ENCODE results near the gene NAP1L2.
"Not testable (repeated sequence)": the region's sequence is repeated elsewhere in the genome, so short reads cannot be mapped to it uniquely, and the experiment has no call there.

NAP1L2 gene

GRCh38 chrX:73214426-73215094, at the start of gene NAP1L2:
TSS of gene NAP1L2 (minus strand) at chrX:73214851. CDS start at chrX:73214492, 359 bp downstream.
- peak; percentile 22 to 29 for DNase-seq (ENCODE audit: low read depth in 2 of 2)

DNA sequence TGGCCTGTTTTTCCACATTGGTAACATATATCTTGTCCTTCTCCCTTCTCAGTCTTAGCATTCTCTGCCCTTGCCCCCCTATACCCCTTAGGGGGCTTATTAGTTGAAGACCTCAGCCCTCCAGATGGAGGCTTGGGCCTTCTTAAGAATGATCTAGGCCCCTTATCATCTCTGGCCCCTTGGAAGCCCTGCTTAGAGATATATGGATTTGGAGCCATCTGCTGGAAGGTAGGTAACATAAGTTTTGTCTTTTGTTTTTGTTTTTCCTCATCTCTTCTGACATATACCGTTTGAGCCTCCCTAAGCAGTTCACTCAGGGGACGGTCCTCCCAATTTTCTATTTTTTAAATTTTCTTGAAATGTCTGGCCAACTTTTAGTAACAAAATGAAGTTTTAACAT, 48.3 kb upstream of the NAP1L2 start:
- no peak for DNase-seq (ENCODE audit: low read depth in 2 of 2)

DNA sequence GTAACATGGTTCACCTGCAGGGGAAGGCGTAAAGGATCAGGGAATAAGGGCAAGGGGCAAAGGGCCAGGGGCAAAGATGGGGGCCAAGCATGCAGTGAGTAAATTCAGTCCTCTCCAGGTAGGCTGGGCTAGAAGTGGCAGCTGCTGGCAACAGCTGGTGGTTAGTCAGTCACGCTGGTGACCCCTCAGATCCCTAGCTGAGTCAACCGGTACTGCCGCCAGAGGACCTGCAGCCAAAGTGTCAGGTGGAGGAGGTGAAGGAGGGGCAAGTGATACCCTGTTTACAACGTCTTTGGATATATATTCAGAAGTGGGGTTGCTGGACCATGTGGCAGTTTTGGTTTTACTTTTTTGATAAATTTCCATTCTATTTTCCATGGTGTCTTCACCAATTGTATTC, 24.6 kb upstream of the NAP1L2 start:
- DNase-seq (ENCODE audit: low read depth in 2 of 2): no peak

DNA sequence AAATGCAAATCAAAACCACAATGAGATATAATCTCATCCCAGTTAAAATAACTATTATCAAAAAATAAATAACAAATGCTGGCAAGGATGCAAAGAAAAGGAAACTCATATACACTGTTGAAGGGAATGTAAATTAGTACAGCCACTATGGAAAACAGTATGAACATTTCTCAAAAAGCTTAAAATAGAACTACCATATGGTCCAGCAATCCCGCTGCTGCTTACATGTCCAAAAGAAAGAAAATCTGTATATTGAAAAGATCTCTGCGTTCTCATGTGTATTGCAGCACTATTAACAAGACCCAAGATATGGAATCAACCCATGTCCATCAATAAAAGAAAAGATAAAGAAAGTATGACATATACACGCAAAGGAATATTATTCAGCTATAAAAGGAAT, 3.0 kb upstream of the NAP1L2 start:
- no peak for DNase-seq (ENCODE audit: low read depth in 2 of 2)

DNA sequence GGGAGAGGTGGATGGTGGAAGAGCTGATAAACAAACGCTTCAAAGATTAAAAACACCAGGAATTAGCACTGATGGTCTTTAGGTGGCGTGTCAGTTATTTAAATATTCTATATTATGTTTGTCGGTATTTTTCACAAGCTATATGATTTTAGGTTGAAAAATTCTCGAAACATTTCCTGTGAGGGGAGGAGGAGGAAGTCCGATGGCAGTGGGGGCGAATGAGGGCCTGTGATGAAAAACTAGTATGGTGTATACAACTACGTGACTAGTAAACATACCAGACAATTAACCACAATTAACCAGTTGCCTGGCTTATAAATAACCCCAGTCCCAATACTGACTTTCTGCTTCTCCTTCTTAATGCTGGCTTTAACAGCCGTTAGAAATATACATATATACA, 595 bp upstream of the NAP1L2 start:
- DNase-seq (ENCODE audit: low read depth in 2 of 2): no peak

- no peak for DNase-seq (ENCODE audit: low read depth in 2 of 2)
Measured at GRCh38 chrX:73213734-73214425, 771 bp downstream of the NAP1L2 start.

GRCh38 chrX:73206366-73206765, 8.3 kb downstream of the NAP1L2 start:
- DNase-seq (ENCODE audit: low read depth in 2 of 2): no peak

DNA sequence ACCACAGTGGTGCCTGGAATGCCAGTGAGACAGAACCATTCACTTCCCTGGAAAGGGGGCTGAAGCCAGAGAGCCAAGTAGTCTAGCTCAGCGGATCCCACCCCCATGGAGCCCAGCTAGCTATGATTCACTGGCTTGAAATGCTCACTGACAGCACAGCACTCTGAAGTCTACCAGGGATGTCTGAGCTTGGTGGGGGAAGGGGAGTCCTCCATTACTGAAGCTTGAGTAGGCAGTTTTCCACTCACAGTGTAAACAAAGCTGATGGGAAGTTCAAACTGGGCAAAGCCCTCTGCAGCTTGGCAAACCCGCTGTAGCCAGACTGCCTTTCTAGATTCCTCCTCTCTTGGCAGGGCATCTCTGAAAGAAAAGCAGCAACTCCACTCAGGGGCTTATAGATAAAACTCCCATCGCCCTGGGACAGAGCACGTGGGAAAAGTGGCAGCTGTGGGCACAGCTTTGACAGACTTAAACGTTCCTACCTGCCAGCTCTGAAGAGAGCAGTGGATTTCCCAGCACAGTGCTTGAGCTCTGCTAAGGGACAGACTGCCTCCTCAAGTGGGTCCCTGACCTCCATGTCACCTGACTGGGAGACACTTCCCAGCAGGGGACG, 32.0 kb downstream of the NAP1L2 start:
- no peak for DNase-seq (ENCODE audit: low read depth in 2 of 2)

DNA sequence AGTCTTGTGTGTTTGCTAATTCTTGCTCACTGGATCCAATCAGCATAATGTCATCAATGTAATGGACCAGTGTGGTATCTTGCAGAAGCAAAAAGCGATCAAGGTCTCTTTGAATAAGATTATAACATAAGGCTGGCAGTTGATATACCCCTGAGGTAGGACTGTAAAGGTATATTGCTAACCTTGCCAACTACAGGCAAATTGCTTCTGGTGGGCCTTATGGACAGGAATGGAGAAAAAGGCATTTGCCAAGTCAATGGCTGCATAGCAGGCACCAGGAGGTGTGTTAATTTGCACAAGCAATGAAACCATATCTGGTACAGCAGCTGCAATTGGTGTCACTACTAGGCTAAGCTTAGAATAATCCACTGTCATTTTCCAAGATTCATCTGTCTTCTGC, 45.7 kb downstream of the NAP1L2 start:
- DNase-seq (ENCODE audit: low read depth in 2 of 2): not testable (repeated sequence)

Measured in stimulated activated CD8-positive, alpha-beta memory T cell treated with anti-CD3 and anti-CD28 coated beads, Interleukin-7, amount 100 ng/mL, for 4 hours (primary cell).